HG02763 (cell line): ENCODE results near the gene RAB11FIP4.

Experiments
- ATAC-seq: cut with Tn5 transposase; IDR thresholded peaks from one replicate; pipeline ENCODE4 v1.9.1; 2021; ENCODE audit warnings: mild to moderate bottlenecking, moderate library complexity; ENCODE audit not compliant: unreplicated experiment

RAB11FIP4 gene

GRCh38 chr17:31518478-31518877 lies 127.0 kb downstream of the RAB11FIP4 start:
- ATAC-seq = no peak

GRCh38 chr17:31521632-31522283 lies 130.3 kb downstream of the RAB11FIP4 start:
- no peak for ATAC-seq

- no peak for ATAC-seq
Observed at GRCh38 chr17:31522284-31522931, 130.9 kb downstream of the RAB11FIP4 start.

GRCh38 chr17:31522987-31523495 lies 131.6 kb downstream of the RAB11FIP4 start:
- no peak for ATAC-seq

- no peak for ATAC-seq
Observed at GRCh38 chr17:31523862-31524730, 132.6 kb downstream of the RAB11FIP4 start.

GRCh38 chr17:31524926-31525800 lies 133.7 kb downstream of the RAB11FIP4 start:
- ATAC-seq = peak; percentile 57

GRCh38 chr17:31525801-31526549 lies 134.5 kb downstream of the RAB11FIP4 start:
- ATAC-seq = no peak

- ATAC-seq = no peak
Observed at GRCh38 chr17:31527606-31528005, 136.1 kb downstream of the RAB11FIP4 start.

- no peak for ATAC-seq
Observed at GRCh38 chr17:31528291-31528874, 136.9 kb downstream of the RAB11FIP4 start.

GRCh38 chr17:31529841-31530251 lies 138.4 kb downstream of the RAB11FIP4 start:
- ATAC-seq = no peak

- ATAC-seq = no peak
Observed at GRCh38 chr17:31530391-31530985, 139.0 kb downstream of the RAB11FIP4 start.

GRCh38 chr17:31531336-31531980 lies 140.0 kb downstream of the RAB11FIP4 start:
- ATAC-seq = no peak

GRCh38 chr17:31532081-31532480 lies 140.6 kb downstream of the RAB11FIP4 start:
- ATAC-seq = no peak

- no peak for ATAC-seq
Observed at GRCh38 chr17:31532526-31532925, 141.1 kb downstream of the RAB11FIP4 start.

GRCh38 chr17:31533546-31534155 lies 142.2 kb downstream of the RAB11FIP4 start:
- no peak for ATAC-seq

- no peak for ATAC-seq
Observed at GRCh38 chr17:31534223-31534888, 142.9 kb downstream of the RAB11FIP4 start.

GRCh38 chr17:31535581-31535981 lies 144.1 kb downstream of the RAB11FIP4 start:
- ATAC-seq = peak; percentile 75

- no peak for ATAC-seq
Observed at GRCh38 chr17:31536451-31536850, 145.0 kb downstream of the RAB11FIP4 start.
